Measurements from ENCODE around the gene MUSK. TPM values are rescaled to one million over a fixed set of nuclear protein-coding genes. Genes with fewer than 3 reads are reported as not detected.

Gene MUSK
- total and polyA plus RNA-seq, 2 experiments from 2014 or later = not detected

- H3K4me1 Mint-ChIP-seq = peaks cover 26% of the 10 kb centered on the region
- no peak overlapping the region for H3K4me3 Mint-ChIP-seq
- no peak overlapping the region for H3K27ac ChIP-seq (ENCODE audit: low read depth)
- H3K9me2 ChIP-seq (ENCODE audit: insufficient read depth) = peaks cover 3% of the 10 kb centered on the region; the same call in 1 of the 2 replicates
- no peaks in the 10 kb centered on the region for H3F3A ChIP-seq (replicated peaks; ENCODE audit: low read depth)
- H3K9me3 Mint-ChIP-seq = no peaks in the 10 kb centered on the region
- ATAC-seq = no peak
- no peaks in the 10 kb centered on the region for H3K27me3 ChIP-seq (ENCODE audit: insufficient read depth)
- no peaks in the 10 kb centered on the region for H3K79me2 ChIP-seq (replicated peaks; ENCODE audit: insufficient read depth)
- no peak for TF ChIP-seq CREB1 (CRISPR knock-in tag; IDR thresholded peaks at IDR 0.05; ENCODE audit: low read depth)
- TF ChIP-seq NANOG (IDR thresholded peaks at IDR 0.05; ENCODE audit: borderline replicate concordance) = no peak
- no peak for TF ChIP-seq STAT1 (IDR thresholded peaks at IDR 0.05; ENCODE audit: unreplicated experiment)
- TF ChIP-seq ZNF331 (CRISPR knock-in tag; IDR thresholded peaks at IDR 0.05; ENCODE audit: low read depth) = no peak
- no peaks in the 10 kb centered on the region for H4K20me1 ChIP-seq (replicated peaks; ENCODE audit: insufficient read depth)
- H3K36me3 ChIP-seq (ENCODE audit: insufficient read depth) = no peaks in the 10 kb centered on the region
- no peak overlapping the region for H2AFZ ChIP-seq
- no peak for DNase-seq (ENCODE audit: low spot score)
- no peaks in the 10 kb centered on the region for H3K36me3 Mint-ChIP-seq (ENCODE audit: low read depth)
- H3K27me3 Mint-ChIP-seq (ENCODE audit: insufficient read depth, low read depth, poor library complexity) = no peaks in the 10 kb centered on the region
- no peak overlapping the region for H3K27ac Mint-ChIP-seq
- no peak overlapping the region for H3K4me3 ChIP-seq
- H3K4me2 ChIP-seq = no peak overlapping the region
- H3K4me1 ChIP-seq (ENCODE audit: insufficient read depth) = peaks cover 5% of the 10 kb centered on the region; the same call in 1 of the 2 replicates
Observed at GRCh38 chr9:110729641-110730040, 61.0 kb downstream of the MUSK start.

GRCh38 chr9:110731437-110732028 is 62.9 kb downstream of the MUSK start:
- Mint-ChIP-seq H3K4me1 (peaks cover 26% of the 10 kb centered on the region), H3K36me3 (ENCODE audit: low read depth) (no peaks in the 10 kb centered on the region), H3K27ac (no peak overlapping the region), H3K4me3 (no peak overlapping the region), H3K9me3 (no peaks in the 10 kb centered on the region; the same call in 2 of the 3 replicates), H3K27me3 (ENCODE audit: insufficient read depth, low read depth, poor library complexity) (no peaks in the 10 kb centered on the region)
- Histone ChIP-seq H3K27me3 (ENCODE audit: insufficient read depth) (no peaks in the 10 kb centered on the region), H3F3A (replicated peaks; ENCODE audit: low read depth) (no peaks in the 10 kb centered on the region), H3K4me3 (no peak overlapping the region), H3K79me2 (replicated peaks; ENCODE audit: insufficient read depth) (no peaks in the 10 kb centered on the region), H4K20me1 (replicated peaks; ENCODE audit: insufficient read depth) (no peaks in the 10 kb centered on the region), H3K4me2 (no peak overlapping the region), H2AFZ (no peak overlapping the region), H3K4me1 (ENCODE audit: insufficient read depth) (peaks cover 5% of the 10 kb centered on the region; the same call in 1 of the 2 replicates), H3K9me2 (ENCODE audit: insufficient read depth) (peaks cover 7% of the 10 kb centered on the region; the same call in 1 of the 2 replicates), H3K27ac (ENCODE audit: low read depth) (no peak overlapping the region), H3K36me3 (ENCODE audit: insufficient read depth) (no peaks in the 10 kb centered on the region)
- ATAC-seq (no peak), DNase-seq (ENCODE audit: low spot score) (no peak)
- TF ChIP-seq EZH2 (IDR thresholded peaks at IDR 0.05; ENCODE audit: low read depth, unreplicated experiment) = no peak
- no peak for TF ChIP-seq ETS1 (IDR thresholded peaks at IDR 0.05)
- no peak for TF ChIP-seq POLR2AphosphoS5 (IDR thresholded peaks at IDR 0.05; ENCODE audit: low read depth)
- no peak for TF ChIP-seq ZNF462 (CRISPR knock-in tag; IDR thresholded peaks at IDR 0.05)
- no peak for TF ChIP-seq ZNF331 (CRISPR knock-in tag; IDR thresholded peaks at IDR 0.05; ENCODE audit: low read depth)
- TF ChIP-seq NANOG (IDR thresholded peaks at IDR 0.05; ENCODE audit: borderline replicate concordance) = no peak
- TF ChIP-seq CREB1 (CRISPR knock-in tag; IDR thresholded peaks at IDR 0.05; ENCODE audit: low read depth) = no peak
- no peak for TF ChIP-seq JUNB (IDR thresholded peaks at IDR 0.05; ENCODE audit: unreplicated experiment)
- no peak for TF ChIP-seq REST (IDR thresholded peaks at IDR 0.05; ENCODE audit: unreplicated experiment)
- no peak for TF ChIP-seq EZH2phosphoT487 (IDR thresholded peaks at IDR 0.05; ENCODE audit: unreplicated experiment)

Measured in GM23338 (cell line).